Stimulated activated CD4-positive, alpha-beta T cell treated with anti-CD3 and anti-CD28 coated beads, TNF-alpha, amount 100 ng/mL, for 24 hours (primary cell): ENCODE measurements around the gene CCDC93.
"Not testable (repeated sequence)": the region's sequence is repeated elsewhere in the genome, so short reads cannot be mapped to it uniquely, and the experiment has no call there.

Experiments used
- DNase-seq, 3 experiments: peaks; one replicate each; pipeline ENCODE4 v3.0.0-alpha.2; 2020; ENCODE audit warnings: low read depth in 3 of 3

The CCDC93 gene

DNA sequence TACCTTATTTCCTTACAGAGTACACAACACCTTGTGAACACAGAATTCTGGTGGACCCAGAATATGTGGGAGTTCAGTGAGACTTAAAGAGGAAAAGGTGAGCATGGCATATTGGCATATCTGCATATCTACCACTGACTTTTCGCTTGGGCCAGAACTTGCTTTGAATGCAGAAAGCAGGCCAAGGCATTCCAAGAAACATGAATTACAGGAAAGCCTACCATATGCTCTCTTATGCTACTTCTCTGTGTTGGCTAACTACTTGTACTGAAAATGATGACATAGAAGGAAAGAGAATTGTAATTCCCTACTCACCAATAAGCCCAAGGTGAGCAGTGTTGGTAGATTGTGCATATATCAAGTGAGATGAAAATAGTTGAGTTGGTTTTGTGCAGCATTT is 31.4 kb upstream of the CCDC93 start:
- DNase-seq: no peak

DNA sequence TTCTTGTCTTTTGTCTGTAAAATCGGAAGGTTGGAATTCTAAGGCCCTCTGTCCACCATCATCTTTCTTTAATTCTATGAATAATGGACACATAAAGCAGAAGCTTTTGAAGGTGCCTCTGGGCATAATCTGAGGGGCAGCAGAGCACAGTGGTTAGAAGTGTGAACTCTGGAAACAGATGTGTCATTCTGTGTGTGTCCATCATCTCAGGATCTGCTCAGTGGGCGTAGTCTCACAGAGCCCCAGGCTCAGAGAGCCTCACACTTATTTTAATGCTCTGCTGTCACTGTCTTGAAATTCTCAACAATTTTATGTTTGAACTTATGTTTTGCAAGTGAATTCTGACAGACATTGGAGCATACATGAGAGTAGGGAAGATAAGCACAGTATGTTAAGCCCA is 31.0 kb upstream of the CCDC93 start:
- no peak for DNase-seq

DNA sequence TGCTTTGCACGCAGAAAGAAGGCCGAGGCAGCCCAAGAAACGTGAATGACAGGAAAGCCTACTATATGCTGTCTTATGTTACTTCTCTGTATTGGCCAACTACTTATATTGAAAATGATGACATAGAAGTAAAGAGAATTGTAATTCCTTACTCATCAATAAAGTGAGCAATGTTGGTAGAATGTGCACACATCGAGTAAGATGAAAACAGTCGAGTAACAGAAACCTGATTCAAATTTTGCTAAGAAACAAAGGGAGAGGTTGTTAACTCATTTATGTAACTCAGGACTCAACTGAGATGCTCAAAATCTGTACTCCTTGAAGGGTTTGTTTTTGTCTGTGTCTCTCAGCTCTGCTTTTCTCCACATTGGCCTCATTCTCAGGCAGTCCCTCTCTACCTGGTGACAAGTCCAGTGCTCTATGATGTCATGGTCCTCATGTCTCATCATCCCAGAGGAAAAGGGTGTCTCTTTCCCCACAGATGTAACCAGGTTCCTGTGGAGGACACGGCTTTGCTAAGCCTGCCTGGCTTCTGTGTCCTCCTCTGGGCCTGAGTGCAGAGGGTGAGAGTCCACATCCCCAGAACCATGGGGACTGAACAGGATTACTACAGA is 30.3 kb upstream of the CCDC93 start:
- no peak for DNase-seq

DNA sequence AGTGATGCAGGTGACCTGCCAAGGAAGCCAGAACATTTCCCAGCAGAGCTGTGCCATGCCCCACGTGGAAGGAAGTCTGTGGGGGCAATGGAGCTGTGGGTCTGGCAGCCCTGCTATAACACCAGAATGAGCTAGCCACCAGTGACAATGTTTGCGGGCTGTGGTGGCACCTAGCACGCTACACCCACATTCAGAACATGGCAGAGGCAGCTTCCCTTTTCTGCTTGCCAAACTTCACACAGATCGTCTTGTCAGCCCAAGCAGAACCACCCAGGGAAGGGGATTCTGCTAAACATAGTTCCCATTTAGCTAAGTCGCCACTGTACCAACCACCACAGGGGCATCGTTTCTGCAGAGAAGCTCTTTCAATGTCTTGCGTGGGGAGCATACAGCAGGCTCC is 27.0 kb upstream of the CCDC93 start:
- DNase-seq: no peak

DNA sequence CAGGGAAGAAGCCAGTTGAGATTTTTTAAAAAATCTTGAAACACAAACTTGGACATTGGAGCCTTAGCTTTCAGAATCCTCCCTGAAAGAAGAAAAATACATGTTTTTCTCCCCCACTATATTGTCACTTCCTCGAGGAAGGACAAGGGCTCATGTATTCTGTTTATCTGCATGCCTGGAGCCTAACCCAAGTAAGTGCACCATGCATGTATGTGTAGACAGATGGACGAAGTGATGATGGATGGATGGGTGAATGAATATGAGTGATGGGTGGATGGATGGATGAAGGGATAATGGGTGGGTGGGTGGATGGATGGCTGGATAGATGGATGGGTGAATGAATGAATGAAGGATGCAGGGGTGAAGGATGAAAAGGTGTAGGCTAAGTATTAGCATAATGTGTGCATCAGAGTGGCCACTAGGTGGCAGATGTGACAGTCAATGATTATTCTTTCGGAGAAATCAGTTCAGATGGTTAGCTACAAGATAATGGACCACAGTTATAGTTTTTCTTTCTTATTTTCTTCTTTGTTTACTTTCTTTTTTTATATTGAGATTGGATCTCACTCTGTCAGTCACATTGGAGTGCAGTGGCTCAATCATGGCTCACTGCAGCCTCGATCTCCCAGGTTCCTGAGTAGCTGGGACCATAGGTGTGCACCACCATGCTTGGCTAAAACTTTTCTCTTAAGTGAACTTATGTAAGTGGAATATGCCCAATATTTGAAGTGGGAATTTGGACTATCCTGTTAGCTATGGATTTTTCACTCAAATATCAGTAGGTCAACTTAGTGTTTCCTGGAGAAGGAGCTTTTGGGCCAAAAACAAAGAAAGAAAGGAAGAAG is 18.5 kb upstream of the CCDC93 start:
- DNase-seq: peak in 1 of 3 experiments; percentile 21

DNA sequence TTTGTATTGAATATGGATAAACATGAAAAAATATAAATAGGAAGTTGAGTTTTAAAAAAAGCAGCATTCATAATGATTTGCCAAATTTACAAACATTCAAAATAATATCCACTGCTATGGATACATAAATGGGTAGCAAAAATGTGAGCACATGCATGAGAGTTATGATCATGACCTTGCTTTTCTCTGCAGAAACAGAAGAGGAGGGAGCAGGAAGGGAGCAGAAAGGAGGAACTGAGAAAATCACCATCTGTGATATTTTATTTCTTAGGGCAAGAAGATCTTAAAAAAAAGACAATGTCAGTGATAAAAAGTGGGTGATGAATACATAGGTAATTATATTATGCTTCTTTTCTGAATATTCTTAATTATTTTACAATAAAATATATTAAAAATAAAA is 17.7 kb upstream of the CCDC93 start:
- no peak for DNase-seq

DNA sequence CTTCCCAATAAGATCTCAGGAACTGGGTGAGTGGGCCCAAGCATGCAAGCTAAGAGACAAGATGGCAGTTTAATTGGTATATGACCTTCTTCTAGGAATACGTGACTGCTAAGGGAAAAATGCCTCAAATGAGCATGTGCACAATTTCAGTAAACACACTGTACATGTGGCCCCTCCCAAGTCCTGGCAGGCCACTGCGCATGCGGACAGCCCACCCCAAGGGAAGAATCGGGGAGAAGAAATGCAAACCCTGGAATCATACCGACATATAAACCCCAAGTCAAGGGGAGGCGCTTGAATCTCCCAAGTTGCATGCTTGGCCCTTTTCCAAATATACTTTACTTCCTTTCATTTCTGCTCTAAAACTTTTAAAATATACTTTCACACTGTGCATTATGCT is 15.2 kb upstream of the CCDC93 start:
- no peak for DNase-seq

DNA sequence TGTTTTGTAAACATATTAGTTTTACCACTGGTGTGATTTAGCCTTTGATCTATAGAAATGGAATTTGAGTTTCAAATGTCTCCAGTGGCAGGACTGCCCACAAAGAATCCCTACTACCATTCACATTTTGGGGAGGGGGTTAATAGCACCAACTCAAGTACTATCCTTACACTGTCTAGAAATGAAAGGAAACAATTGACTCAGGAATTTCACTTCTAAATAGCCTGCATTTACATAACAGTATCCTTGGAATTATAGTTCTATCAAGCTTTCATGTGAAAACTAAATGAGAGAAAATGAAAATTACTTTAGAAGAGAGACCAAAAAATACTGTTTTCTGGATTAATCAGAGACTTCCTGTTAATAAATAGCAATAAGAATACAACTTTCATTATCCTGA is 7.5 kb upstream of the CCDC93 start:
- no peak for DNase-seq

DNA sequence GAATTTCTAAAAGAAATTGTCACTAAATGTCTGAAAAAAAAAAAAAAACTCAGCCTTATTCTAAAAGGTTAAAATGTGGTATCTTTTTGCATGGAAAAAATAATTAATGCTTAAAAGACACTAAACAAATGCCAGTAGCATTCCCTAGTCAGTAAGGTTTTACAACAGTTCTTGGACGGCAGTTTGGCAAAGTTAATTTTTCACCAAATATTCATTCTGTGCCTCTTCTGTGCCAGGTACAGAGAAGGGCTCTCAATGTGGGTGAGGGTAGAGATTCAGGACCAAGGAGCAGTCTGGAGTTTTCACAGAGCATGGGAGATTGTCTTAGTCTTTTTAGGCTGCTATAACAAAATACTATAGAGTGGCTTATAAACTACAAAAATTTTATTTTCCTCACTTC is 6.0 kb upstream of the CCDC93 start:
- DNase-seq: no peak

DNA sequence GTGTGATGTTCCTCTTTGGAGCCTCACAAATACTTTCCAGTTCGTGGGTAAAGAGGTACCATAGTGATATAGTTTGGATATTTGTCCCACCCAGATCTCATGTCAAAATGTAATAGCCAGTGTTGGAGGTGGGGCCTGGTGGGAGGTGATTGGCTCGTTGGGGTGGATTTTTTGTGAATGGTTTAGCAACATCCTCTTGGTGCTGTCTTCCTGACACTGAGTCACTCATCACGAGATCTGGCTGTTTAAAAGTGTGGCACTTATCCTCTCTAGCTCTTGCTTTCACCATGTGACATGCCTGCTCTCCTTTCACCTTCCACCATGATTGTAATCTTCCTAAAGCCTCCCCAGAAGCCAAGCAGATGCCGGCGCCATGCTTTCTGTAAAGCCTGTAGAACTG is 3.0 kb upstream of the CCDC93 start:
- no peak for DNase-seq

DNA sequence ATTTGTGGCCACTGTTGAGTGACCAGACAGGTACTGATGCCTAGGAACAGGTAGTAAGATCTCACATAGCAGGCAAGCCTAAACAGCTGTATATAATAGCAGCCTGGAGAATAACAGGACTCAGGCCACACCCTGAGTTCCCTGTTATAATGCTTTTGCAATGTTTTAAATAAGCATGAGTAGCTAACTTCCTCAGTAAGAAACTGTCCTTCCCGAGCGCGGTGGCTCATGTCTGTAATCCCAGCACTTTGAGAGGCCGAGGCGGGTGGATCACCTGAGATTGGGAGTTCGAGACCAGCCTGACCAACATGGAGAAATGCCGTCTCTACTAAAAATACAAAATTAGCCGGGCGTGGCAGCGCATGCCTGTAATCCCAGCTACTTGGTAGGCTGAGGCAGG is 1.9 kb upstream of the CCDC93 start:
- not testable (repeated sequence) for DNase-seq

DNA sequence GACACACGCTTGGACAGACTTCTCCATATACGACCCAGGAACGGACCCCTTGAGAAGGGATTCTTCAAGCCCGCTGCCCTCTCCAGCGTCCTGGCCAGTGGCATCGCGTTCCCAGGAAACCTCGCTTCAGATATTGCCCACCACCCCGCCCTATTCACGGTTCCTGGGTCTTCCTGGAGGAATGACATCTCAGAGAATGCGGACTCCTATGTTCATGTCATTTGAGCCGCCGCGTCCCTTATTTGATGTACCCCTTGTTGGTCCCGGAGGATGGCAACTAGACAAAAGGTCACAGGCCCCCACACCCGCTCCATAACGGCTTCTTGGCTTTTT is 588 bp upstream of the CCDC93 start:
- DNase-seq: no peak

DNA sequence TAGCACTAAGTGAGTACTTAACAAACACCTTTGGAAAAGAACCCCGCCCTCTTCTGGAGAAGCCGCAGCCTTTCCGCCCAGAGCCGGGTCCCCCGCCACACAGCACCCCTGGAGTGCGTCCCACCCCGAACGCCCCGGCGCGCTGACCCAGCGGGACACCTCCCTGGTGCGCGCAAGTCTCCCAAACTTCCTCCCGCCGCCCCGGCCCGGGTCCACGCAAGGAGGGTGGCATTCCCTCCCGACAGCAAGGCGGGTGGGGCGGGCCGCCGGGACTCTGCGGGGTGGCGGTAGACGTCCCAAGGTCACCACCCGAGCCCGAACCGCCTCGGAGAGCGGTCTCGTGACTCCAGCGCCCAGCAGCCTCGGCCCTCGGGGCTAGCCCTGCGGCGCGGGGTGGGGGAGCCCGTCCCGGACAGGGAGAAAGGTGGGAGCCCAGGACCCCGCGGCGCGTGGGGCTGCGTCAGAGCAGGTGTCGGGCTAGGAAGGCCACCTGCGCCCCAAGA is 598 bp downstream of the CCDC93 start:
- peak in 1 of 3 experiments; percentile 21 for DNase-seq

DNA sequence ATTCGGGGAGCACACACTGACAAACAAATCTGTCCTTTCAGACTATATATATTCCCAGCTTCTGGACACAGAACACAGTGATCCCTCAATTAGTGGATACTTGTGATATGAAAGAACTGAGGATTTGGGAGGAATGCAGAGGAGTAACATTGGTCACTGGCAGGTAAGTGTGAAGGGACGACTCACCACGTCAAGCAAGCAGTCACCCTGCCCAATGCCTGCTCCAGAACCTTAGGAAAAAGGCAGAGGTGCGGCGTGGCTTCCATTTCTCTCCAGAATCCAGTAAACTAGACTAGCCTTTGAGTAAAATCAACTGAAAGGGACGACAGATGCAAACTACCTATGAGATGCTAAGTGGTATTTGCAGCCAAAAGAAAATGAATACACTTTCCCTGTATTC is 1.1 kb downstream of the CCDC93 start:
- DNase-seq: no peak

DNA sequence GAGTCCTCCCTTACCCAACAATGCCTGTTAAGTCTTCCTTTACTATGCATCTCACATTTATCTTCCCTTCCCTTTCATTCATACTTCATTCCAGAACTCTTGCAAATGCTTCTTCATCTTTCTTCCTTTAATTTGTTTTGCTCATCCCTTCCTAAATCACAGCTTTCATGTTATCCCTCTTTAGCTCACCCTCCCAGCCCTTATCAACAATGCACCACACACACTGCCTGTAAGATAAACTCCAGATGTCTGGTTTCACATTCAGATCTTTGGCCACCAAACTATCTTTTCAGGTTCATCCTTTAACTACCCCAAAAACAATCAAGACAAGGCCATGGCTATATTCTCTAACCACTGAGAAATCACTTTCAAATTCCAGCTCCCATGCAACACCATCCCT is 3.4 kb downstream of the CCDC93 start:
- no peak for DNase-seq

DNA sequence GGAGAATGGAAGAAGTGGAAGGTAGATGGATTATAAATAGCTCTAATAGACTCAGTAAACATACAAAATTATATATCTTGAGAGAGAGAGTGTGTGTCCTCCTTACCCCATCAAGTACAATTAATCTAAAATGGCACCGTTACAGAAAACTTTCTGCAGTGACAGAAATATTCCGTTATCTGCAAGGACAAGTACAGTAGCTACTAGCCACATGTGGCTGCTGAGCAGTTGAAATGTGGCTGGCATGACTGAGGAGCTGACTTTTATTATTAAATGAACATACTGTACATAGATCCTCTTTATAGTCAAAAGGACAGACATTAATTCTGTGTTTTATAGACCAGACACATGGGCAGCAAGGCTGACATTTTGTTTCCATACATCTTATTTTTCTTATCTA is 7.0 kb downstream of the CCDC93 start:
- DNase-seq: no peak

DNA sequence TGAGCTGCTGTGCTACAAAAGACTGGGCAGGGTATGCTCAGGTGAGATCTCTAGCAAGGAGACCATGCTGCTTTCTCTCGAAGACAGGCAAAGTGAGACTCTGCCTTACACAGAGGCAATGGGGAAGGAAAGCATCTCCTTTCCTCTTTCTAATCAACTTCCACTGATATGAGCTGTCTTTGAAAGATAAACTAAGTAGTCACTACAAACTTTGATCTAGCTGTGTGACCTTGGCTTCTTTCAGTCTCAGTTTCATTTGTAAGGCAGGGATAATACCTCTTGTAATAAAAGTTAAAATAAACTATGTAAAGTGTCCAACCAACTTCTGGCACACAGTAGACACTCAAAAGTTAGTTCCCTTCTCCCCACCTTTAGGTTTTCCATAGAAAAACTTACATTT is 7.5 kb downstream of the CCDC93 start:
- no peak for DNase-seq

DNA sequence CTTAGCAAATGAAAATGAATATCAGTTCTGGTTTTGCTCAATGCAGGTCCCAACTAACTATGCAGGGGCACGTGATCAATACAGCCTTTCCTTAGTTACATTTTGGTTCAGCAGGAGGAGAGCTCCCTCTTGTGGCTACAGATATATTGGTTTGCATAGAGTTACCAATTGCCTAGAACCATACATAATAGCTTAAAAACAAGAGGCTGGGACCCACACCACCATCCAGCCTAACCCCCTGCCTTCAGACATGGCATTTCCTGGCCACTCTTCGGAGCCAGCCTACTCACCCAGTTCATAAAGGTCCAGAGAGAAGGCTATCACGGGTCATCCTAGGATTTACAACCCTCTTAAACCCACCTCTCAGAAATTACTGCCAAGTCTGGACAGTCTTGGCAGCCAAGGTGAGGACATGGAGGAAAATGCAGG is 10.5 kb downstream of the CCDC93 start:
- DNase-seq: peak in 1 of 3 experiments; percentile 48

DNA sequence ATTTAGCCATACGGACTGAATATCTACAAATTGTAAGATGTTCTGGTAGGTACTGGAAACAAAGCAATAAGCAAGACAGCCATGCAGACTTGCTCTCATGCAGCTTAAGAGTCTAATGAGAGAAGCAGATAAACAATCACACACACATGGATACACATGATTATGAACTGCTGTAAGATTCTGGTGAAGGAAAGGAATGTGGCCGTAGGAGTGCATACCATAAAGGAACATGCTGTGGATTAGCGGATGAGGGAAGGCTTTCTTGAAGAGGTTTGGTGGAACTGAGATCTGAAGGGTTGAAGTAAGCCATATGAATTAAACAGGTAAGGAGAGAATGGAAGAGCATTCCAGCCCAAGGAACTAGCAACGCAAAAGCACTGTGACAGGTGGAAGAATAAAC is 13.8 kb downstream of the CCDC93 start:
- DNase-seq: no peak

DNA sequence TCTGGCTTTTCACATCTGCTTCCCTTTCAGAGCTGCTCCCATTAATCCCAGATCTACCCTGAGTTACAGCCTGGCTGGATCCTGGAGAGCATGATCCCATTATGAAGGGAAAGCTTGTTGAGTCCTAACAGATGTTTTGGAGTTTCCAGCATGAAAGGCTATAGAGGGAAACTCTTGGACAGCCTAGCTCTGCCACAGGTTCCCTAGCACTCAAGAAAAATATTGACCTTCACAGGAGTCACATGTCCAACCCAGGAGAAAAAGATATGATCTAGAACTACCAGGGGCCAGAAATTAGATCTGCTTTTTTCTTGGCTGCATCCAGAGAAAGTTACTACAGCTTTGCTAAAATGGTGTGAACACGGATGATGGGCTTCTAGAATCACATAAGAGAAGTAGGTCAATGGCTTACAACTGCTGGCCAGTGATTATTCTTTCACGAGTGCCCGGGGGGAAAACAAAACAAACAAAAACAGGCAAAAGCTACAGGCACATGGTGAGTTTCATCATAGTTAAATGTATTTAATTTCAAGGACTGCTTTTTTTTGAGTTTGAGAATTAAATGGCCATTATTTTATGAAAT is 15.9 kb downstream of the CCDC93 start:
- no peak for DNase-seq

DNA sequence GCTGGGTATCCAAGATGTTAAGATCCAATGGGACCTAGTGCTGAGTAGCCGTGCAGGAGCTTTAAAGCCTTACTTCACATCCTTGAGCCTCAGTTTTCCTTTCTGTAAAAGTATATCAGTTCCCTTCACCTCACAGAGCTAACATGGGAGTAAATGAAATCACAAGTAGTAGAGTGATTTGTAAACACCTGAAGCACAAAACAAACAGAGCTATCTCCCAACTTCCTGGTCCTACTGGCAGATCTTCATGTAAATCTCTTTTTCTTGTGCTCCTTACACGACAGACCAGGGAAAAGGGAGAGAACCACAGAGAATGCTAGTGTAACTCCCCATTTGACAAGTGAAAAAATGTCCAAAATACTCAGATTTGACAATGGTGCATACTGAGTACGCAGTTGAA is 17.3 kb downstream of the CCDC93 start:
- DNase-seq: no peak

DNA sequence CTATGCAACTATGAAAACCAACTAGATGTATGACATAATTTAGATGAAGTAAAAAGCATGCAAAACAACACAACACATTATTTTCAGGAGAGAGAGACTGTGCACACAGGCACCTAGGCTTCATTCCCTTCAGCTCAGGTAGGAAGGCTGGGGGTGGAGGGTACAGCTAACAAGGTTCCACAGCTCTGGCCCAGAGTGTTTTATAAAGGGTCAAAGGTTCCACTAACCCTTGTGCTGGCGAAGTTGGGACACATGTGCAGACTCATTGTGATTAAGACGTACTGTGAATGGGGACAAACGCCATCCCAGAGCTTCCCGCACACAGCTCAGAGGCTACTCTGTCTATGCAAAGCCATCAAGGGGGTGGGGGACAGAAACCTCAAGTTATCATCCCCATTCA is 19.1 kb downstream of the CCDC93 start:
- DNase-seq: no peak

DNA sequence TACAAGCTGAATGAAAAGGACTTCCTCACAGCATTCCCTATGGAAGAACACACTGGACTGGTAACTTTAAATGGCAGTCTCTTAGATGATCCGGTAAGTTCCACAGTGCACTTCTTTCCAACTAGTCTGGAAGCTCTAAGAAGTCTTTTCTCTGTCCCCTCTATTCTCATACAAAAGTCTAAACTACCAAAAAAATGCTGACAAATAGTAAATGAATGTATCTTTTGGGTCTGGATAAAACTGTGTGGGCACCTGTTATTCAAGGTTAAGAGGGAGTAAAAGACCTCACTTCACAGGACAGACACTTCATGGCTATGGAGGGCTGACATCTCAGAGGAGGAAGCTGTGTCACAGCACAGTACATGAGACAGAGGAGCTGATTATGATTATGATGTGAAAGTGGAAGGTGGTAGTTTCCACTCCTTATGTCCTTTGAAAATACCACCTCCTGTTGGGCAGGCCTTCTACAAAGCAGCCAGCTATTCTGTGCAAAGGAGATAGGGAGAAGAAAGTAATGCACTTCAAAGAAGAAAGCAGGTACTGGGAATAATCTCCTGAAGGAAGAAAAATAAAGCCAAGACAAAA is 23.9 kb downstream of the CCDC93 start:
- DNase-seq: no peak
